HEK293 (cell line): ENCODE measurements around the gene UCHL3.

ENCODE experiments used
- PATZ1 ChIP-seq: fragments of 450-650 bp; formaldehyde crosslinking; IDR thresholded peaks from 2 replicates; pipeline ENCODE4 v1.5.1; 2016; ENCODE audit warnings: missing biosample characterization, missing genetic modification characterization
- SP3 ChIP-seq: fragments of 450-650 bp; formaldehyde crosslinking; IDR thresholded peaks from 2 replicates; pipeline ENCODE4 v1.5.1; 2016; ENCODE audit warnings: missing biosample characterization, missing genetic modification characterization
- SP7 ChIP-seq: fragments of 450-650 bp; formaldehyde crosslinking; IDR thresholded peaks from 2 replicates; pipeline ENCODE4 v1.5.1; 2016; ENCODE audit warnings: missing biosample characterization, missing genetic modification characterization
- TSHZ1 ChIP-seq: fragments of 450-650 bp; formaldehyde crosslinking; IDR thresholded peaks from 2 replicates; pipeline ENCODE4 v1.5.1; 2016; ENCODE audit warnings: missing biosample characterization, missing genetic modification characterization, borderline replicate concordance
- ZBTB48 ChIP-seq: fragments of 450-650 bp; formaldehyde crosslinking; IDR thresholded peaks from 2 replicates; pipeline ENCODE4 v1.5.1; 2016; ENCODE audit warnings: missing biosample characterization, missing genetic modification characterization
- ZNF18 ChIP-seq: fragments of 450-650 bp; formaldehyde crosslinking; IDR thresholded peaks from 2 replicates; pipeline ENCODE4 v1.5.1; 2016; ENCODE audit warnings: missing biosample characterization, missing genetic modification characterization
- ZNF19 ChIP-seq: fragments of 450-650 bp; formaldehyde crosslinking; IDR thresholded peaks from 2 replicates; pipeline ENCODE4; 2016; ENCODE audit warnings: missing biosample characterization, missing genetic modification characterization, low read depth
- ZNF280C ChIP-seq: fragments of 450-650 bp; formaldehyde crosslinking; IDR thresholded peaks from 2 replicates; pipeline ENCODE4 v1.5.1; 2016; ENCODE audit warnings: missing biosample characterization, missing genetic modification characterization
- ZNF366 ChIP-seq: fragments of 450-650 bp; formaldehyde crosslinking; conservative IDR thresholded peaks from 2 replicates; pipeline ENCODE4 v1.5.1; 2016; ENCODE audit warnings: missing biosample characterization, missing genetic modification characterization
- ZNF488 ChIP-seq: fragments of 450-650 bp; formaldehyde crosslinking; IDR thresholded peaks from 2 replicates; pipeline ENCODE4 v1.5.1; 2016; ENCODE audit warnings: missing biosample characterization, missing genetic modification characterization
- ZNF514 ChIP-seq: fragments of 450-650 bp; formaldehyde crosslinking; IDR thresholded peaks from 2 replicates; pipeline ENCODE4 v1.5.1; 2016; ENCODE audit warnings: missing biosample characterization, missing genetic modification characterization
- ZNF529 ChIP-seq: fragments of 450-650 bp; formaldehyde crosslinking; IDR thresholded peaks from 2 replicates; pipeline ENCODE4 v1.5.1; 2017; ENCODE audit warnings: missing genetic modification characterization, missing biosample characterization; ENCODE audit not compliant: insufficient replicate concordance
- ZNF623 ChIP-seq: fragments of 450-650 bp; formaldehyde crosslinking; IDR thresholded peaks from 2 replicates; pipeline ENCODE4 v1.5.1; 2016; ENCODE audit warnings: missing biosample characterization, missing genetic modification characterization
- ZNF830 ChIP-seq: fragments of 450-650 bp; IDR thresholded peaks from 2 replicates; pipeline ENCODE4 v1.5.0; 2018; ENCODE audit warnings: missing biosample characterization, missing genetic modification characterization, low read depth, mild to moderate bottlenecking, moderate library complexity
- ZSCAN16 ChIP-seq: fragments of 450-650 bp; formaldehyde crosslinking; IDR thresholded peaks from 2 replicates; pipeline ENCODE4 v1.5.1; 2016; ENCODE audit warnings: missing biosample characterization, missing genetic modification characterization
- ZSCAN18 ChIP-seq: fragments of 450-650 bp; formaldehyde crosslinking; IDR thresholded peaks from 2 replicates; pipeline ENCODE4 v1.5.1; 2016; ENCODE audit warnings: missing biosample characterization, missing genetic modification characterization
- ZSCAN23 ChIP-seq: fragments of 450-650 bp; formaldehyde crosslinking; IDR thresholded peaks from 2 replicates; pipeline ENCODE4 v1.5.1; 2016; ENCODE audit warnings: missing biosample characterization, missing genetic modification characterization
- ZSCAN30 ChIP-seq: fragments of 450-650 bp; IDR thresholded peaks from 2 replicates; pipeline ENCODE4 v1.5.1; 2018; ENCODE audit warnings: missing biosample characterization, mild to moderate bottlenecking, missing genetic modification characterization, moderate library complexity
- ZSCAN5A ChIP-seq: fragments of 450-650 bp; formaldehyde crosslinking; IDR thresholded peaks from 2 replicates; pipeline ENCODE4 v1.5.1; 2016; ENCODE audit warnings: missing biosample characterization, missing genetic modification characterization

UCHL3 gene

GRCh38 chr13:75636436-75637180, 87.0 kb downstream of the UCHL3 start (continued):
- TF ChIP-seq ZSCAN5A (no peak), SP7 (tag by site-specific recombination) (peak; percentile 41; the same call in 1 of the 2 replicates), ZNF280C (tag by site-specific recombination) (no peak), TSHZ1 (no peak), ZSCAN30 (tag by site-specific recombination) (0 out of 2 replicates have a peak, but pooled peaks have one; percentile 16), ZNF18 (no peak), ZSCAN16 (tag by site-specific recombination) (no peak), ZNF19 (tag by site-specific recombination) (no peak), ZSCAN18 (tag by site-specific recombination) (no peak), ZNF514 (tag by site-specific recombination) (no peak), ZBTB48 (tag by site-specific recombination) (no peak), ZNF366 (tag by site-specific recombination) (0 out of 2 replicates have a peak, but pooled peaks have one; percentile 38), ZNF529 (tag by site-specific recombination) (no peak), PATZ1 (tag by site-specific recombination) (peak; percentile 70), ZNF623 (tag by site-specific recombination) (no peak), ZNF488 (no peak), ZSCAN23 (tag by site-specific recombination) (no peak), SP3 (tag by site-specific recombination) (0 out of 2 replicates have a peak, but pooled peaks have one; percentile 31), ZNF830 (tag by site-specific recombination) (no peak)
